Measurements from ENCODE around the gene RGS16.

The RGS16 gene

GRCh38 chr1:182589931-182590330 lies 14.3 kb downstream of the RGS16 start:
- intact Hi-C loops (cut with DNase I), result loop anchor here (10.0 kb wide), 1 partner anchor 505 kb away; no protein-coding TSS in a partner anchor
- no peak for DNase-seq

DNA sequence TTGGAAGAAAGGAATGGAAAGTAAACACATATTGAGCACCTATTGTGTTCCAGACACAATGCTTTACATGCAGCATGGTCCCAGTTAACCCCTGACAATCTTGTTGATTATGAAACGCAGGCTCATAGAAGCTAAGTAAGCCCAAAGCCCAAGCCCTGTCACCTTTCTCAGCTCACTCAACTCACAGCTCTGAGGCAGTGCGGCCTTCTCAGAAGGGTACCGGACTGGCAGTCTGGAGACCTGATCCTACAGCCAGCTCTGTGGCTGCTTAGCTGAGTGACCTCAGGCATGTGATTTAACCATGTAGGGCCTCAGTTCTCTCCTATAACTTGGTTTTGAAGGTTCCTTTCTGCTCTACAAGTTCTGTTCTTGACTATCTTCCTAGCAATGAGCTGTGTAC lies 14.7 kb downstream of the RGS16 start:
- intact Hi-C loops (cut with DNase I), result no loop called here
- DNase-seq, result no peak

GRCh38 chr1:182588500-182589396 lies 15.4 kb downstream of the RGS16 start, which contains the start of gene RNASEL:
RNASEL (minus strand) TSS chr1:182589256; CDS start chr1:182586806, 2,450 bp downstream.
- intact Hi-C loops (cut with DNase I), result no loop called here
- DNase-seq, result peak; percentile 48 to 93 (median 80)

- intact Hi-C loops (cut with DNase I), result no loop called here
- DNase-seq, result no peak
Observed at GRCh38 chr1:182587666-182588499, 16.3 kb downstream of the RGS16 start.

DNA sequence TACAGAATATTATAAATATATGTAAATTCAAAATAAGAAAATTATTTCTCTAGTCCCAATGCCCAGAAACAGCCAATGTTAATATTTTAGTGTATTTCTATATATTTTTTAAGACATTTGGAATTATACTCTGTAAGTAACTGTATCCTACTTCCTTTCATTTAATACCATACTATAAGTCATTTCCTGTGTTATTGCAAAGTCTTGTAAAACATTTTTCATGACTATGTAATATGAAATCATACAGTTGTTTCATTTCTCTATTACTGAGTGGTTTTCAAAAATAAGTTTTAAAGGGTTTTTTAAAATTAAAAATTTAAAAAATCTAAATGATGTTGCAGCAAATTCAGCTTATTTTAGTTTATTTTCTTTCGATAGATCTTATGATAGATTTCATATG lies 17.1 kb downstream of the RGS16 start:
- intact Hi-C loops (cut with DNase I), result no loop called here
- no peak for DNase-seq

- intact Hi-C loops (cut with DNase I), result no loop called here
- no peak for DNase-seq
Observed at GRCh38 chr1:182586380-182586779, 17.8 kb downstream of the RGS16 start.

GRCh38 chr1:182584746-182585145 lies 19.4 kb downstream of the RGS16 start:
- no peak for DNase-seq
- intact Hi-C loops (cut with DNase I), result no loop called here

- no peak for DNase-seq
- intact Hi-C loops (cut with DNase I), result no loop called here
Observed at GRCh38 chr1:182580736-182581135, 23.5 kb downstream of the RGS16 start.

DNA sequence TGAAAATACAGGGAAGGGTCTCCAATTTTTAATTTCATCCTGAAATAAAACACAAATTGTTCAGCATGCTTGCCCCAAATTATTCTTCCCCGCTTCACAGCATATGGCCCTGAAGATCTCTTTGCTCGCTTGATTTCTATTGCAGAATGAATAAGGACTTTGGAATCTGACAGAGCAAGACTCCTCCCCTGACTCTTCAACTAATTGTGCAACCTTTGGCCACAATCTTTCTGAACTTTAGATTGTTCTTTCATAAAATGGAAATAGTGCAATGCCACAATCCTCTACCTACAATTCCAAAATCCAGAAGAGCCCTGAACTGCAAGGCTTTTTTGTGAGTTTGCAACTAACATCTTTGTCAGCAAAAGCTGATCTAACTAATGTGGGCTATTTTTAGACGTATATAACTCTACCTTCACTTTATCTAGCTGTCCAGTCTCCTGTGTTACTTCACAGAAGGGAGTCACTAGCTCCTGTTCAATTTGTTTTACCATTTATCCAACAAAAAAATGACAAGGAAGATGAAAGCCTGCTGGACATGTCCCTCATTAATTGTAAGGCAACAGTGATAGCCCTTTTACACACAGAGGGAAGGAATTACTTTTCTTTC lies 28.5 kb downstream of the RGS16 start:
- no peak for DNase-seq
- intact Hi-C loops (cut with DNase I), result no loop called here

DNA sequence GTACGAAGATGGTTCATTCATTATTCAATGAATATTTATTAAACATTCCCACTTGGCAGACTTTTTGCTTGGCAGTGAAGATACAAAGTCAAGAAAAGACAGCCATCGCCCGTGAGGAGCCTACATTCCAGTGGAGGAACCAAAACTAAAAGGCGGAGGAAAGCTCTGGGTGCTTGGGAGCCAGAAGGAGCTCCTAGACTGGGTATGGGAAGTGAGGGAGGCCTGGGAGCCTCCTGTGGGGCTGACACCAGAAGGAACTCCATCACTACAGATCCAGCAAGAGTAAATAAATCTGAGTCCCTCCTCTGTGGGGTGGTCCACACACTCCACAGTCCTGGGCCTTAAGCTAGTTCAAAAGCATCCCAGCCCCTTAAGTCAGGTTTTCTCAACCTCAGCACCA lies 30.0 kb downstream of the RGS16 start:
- DNase-seq, result no peak
- intact Hi-C loops (cut with DNase I), result no loop called here

DNA sequence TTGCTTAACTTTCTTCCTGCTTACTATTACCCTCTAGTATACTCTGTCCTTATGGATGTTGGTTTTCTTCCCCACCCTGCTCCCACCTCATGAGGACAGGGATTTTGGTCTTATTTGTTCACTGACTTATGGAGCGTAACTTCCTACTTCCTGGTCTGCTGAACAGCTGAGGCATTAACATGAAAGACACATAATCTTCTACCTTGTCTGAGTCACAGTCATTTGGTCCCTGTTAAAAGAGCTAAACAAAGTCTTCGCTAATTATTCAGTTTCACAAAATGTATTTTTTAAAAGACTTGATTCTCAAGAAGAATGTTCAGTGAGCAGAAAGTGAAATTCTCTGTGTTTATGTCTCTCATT lies 33.6 kb downstream of the RGS16 start:
- no peak for DNase-seq
- intact Hi-C loops (cut with DNase I), result no loop called here

DNA sequence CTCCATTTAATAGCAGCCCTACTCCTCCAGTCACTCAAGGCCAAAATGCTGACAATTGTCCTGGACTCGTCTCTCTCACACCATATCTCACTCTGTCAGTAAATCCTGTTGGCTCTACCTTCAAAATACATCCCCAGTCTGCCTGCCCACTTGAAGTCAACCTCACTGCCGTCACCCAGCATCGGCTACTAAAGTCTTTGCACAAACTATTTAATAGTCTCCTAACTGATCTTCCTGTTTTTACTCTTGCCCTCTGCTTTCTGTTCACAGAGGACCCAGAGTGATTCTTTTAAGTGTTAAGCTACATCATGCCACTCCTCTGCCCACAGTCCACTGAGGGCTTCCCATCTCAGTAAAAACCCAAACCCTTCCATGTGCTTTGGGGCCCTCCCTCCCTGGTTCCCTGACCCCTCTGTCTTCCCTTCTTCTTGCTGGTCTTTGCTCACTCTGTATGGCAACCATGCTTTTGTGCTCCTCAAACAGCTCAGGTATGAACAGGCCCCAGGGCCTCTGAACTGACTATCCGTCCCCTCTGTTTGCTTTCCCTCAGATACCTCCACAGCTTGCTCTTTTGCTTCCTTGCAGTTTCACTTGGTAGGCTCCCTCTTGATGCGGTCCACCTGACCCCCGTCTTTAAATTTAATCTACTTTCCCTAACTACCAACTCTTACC lies 34.1 kb downstream of the RGS16 start:
- no peak for DNase-seq
- intact Hi-C loops (cut with DNase I), result no loop called here

DNA sequence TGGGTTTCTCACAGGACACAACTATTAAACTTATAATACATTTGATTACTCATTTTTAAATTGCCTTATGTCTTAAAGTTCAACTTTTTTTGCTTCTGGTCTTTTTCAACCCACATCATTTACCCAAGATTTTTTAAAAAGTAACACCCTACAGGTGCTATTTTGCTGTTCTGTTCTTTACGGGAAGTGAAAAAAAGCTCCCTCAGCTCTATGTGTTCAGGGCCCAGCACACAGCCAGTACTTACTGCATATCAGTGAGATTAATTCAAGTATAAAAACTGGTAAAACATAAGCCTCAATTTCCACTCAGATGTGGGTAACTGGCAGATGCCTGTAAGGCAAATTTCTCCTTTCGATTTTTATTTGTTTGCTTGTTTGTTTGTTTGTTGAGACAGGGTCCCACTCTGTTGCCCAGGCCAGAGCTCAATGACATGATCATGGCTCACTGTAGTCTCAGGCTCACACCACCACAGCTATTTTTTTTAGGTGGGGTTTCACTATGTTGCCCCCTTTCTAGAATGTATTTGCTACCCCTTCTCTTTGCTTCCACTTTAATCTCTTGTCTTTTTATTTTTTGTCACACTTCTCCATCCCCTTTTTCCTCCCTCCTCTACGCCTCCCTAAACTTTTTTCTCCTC lies 35.4 kb downstream of the RGS16 start:
- no peak for DNase-seq
- intact Hi-C loops (cut with DNase I), result no loop called here

- no peak for DNase-seq
- intact Hi-C loops (cut with DNase I), result no loop called here
Observed at GRCh38 chr1:182567629-182568028, 36.6 kb downstream of the RGS16 start.

DNA sequence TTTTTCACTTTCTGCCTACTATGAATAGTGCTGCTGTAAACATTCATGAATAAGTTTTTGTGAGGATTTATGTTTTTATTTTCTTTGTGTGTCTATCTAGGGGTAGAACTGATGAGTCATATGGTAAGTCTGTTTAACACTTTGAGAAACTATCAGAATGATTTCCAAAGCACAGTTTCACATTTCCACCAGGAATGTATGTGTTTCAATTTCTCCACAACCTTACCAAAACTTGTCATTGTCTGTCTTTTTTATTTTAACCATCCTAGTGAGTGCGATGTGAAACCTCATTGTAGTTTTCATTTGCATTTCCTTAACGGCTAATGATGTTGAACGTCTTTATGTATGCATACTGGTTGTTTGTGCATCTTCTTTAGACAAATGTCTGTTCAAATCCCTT lies 38.7 kb downstream of the RGS16 start:
- DNase-seq, result no peak
- intact Hi-C loops (cut with DNase I), result no loop called here

- no peak for DNase-seq
- intact Hi-C loops (cut with DNase I), result no loop called here
Observed at GRCh38 chr1:182564406-182565004, 39.7 kb downstream of the RGS16 start.

- intact Hi-C loops (cut with DNase I), result no loop called here
Observed at GRCh38 chr1:182563095-182563494, 41.1 kb downstream of the RGS16 start.

DNA sequence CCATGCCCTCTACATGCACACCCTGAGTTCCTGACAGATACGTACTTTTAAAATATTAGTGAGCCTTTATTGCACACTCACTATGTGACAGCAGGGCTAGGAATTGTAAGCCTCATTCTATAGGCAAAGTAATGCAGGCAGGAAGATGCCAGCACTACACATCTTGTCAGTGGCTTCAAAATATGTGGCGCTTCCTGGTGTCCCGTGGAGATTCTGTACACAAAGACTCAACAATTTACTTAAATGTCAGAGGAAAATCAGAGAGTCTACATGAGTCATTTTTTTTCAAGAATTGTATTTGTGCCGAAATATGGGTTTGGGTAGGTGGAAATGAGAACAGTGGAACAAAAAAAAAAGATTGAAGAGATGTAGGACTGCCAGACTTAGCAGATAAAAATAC lies 42.7 kb downstream of the RGS16 start:
- intact Hi-C loops (cut with DNase I), result no loop called here
- DNase-seq, result no peak

More at GRCh38 chr1:182563095-182563494, 41.1 kb downstream of the RGS16 start:
- no peak for DNase-seq
